Measurements from ENCODE around the gene NUP43.

DNA sequence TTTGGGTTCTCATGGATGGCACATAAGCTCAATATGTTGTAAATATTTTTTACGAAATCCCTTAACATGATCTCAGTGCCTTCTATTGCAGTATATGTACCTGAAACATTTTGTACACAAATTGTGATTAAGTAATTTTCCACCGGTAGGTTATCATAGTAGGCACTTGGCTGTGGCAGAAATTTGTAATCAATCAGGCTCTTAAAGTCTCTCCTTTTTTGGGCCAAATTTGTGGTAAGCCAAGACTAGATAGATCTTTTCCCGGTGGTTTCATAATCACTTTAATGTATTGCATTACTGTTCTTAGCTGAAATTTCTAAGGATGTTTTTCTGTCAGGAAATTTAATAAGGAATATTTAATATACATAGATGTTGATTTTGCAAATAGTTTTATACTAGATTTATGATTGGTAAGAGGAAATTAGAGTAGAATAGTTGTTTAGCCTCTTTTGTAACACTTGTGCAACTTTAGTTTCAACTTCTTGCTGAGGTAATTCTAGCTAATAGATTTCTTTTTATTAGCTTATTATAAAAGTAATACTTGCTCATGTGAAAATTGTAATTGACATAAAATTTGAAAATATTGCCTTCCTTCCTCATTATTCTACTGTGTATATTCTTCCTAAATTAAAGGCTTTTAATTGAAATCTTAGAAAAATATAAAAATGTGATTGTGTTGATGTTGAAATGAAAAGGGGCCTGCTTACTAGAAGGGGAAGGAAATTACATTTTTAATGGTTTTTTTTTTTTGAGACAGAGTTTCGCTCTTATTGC, 6.5 kb upstream of the NUP43 start:
- TF ChIP-seq EZH2 (IDR thresholded peaks at IDR 0.05; ENCODE audit: insufficient read depth, poor library complexity, severe bottlenecking) (no peak), EZH2phosphoT487 (IDR thresholded peaks at IDR 0.05; ENCODE audit: insufficient read depth, low read depth) (no peak)

Measured in GM23248 (cell line).